AG10803 (cell line): ENCODE data around the gene CNTN4.

Experiments used
- DNase-seq: peaks from one replicate; pipeline ENCODE4 v3.0.0; 2010; ENCODE audit warnings: low read depth
- H3K4me3 ChIP-seq: 2 replicates; pipeline ENCODE4 v1.5.1; 2011; ENCODE audit warnings: mild to moderate bottlenecking, low read length, control low read depth
- TF ChIP-seq, protein P1 (sequence below): conservative IDR thresholded peaks from 2 replicates; pipeline ENCODE4 v1.5.1; 2011; ENCODE audit warnings: mild to moderate bottlenecking, low read length, control low read depth, inconsistent platforms

CNTN4 gene

DNA sequence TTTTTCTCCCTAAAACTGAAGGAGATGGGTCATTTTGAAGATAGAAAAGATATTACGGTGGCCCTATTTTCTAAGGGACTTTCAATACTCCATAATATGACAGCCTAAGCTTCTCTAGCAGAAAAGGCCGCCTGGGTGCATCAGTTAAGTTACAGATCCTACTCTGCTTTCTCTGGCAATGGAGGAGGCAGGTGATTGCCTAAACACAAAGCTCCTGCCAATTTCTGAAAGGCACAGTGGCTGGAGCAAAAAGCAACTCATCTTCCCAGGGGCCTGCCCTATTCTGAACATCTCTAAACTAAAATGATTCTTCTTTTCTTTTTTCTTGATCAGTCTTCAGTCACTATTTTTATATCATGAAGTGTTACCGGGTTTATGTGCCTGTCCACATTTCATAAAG lies 276.7 kb downstream of the CNTN4 start:
- no peak overlapping the region for H3K4me3 ChIP-seq
- TF ChIP-seq, protein P1, sequence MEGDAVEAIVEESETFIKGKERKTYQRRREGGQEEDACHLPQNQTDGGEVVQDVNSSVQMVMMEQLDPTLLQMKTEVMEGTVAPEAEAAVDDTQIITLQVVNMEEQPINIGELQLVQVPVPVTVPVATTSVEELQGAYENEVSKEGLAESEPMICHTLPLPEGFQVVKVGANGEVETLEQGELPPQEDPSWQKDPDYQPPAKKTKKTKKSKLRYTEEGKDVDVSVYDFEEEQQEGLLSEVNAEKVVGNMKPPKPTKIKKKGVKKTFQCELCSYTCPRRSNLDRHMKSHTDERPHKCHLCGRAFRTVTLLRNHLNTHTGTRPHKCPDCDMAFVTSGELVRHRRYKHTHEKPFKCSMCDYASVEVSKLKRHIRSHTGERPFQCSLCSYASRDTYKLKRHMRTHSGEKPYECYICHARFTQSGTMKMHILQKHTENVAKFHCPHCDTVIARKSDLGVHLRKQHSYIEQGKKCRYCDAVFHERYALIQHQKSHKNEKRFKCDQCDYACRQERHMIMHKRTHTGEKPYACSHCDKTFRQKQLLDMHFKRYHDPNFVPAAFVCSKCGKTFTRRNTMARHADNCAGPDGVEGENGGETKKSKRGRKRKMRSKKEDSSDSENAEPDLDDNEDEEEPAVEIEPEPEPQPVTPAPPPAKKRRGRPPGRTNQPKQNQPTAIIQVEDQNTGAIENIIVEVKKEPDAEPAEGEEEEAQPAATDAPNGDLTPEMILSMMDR: no peak
- DNase-seq: no peak

DNA sequence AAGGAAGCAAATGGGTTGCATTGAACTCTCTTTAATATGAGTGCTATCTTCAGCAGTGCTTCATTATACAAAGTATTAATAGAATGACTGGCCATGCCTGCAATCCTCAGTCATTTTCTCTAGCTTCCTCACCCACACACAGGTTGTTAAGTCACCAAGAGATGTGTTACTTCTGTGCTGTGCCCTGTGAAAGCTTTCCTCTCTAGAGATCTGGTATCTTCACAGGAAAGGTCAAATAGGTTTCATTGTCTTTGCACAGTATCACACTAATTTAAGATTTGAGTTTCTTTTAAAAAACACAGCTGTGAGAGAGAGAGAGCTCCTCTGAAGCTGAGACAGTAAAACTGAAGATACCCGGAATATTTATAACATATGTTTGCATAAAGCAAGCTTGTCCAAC lies 278.6 kb downstream of the CNTN4 start:
- TF ChIP-seq, protein P1: no peak
- no peak for DNase-seq
- H3K4me3 ChIP-seq: no peak overlapping the region

DNA sequence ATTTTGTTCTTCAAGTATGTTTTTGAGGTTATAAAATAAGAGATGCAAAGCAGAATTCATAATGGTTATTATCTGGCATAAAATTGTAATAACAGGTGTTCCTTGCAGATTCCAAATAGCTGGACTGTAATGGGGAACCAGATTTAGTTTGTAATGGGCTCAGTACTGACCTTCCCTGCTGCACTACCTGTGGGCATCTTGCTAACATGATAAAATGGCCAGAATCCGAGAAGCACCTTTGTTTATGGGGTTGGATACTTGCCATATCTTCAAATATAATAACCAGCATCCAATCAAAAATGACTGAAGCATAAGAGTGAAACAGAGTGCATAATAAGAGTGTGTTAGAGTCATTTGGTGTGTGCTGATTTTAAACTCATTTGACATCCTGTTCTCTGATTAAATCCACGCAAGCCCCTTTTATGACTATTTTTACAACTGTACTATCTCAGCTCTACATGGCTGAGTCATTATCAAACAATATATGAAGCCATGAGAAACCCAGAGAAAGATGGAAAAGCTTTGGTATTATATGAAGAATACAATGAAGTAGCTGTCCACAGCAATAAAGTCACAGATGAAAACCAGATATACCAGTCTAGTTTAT lies 292.4 kb downstream of the CNTN4 start:
- DNase-seq: no peak
- TF ChIP-seq, protein P1: no peak
- no peak overlapping the region for H3K4me3 ChIP-seq

DNA sequence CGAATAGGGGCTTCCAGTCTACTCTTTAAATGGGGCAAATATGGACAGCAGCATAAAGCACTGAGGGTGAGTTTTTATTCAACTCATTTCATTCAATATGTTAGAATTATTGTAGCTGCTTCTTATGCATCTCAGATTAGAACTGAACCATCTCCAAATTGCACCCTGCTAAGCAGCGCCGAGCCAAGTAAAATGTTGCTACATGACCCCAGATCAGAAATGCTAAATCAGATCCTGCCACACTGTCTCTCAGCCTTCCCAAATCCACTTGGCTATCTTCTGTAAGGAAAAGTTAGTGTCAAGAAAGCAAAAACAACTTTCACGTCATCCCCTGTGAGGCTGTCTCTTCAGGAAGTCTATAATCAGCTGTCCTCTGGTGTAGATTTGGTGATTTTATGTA lies 293.2 kb downstream of the CNTN4 start:
- no peak overlapping the region for H3K4me3 ChIP-seq
- TF ChIP-seq, protein P1: no peak

DNA sequence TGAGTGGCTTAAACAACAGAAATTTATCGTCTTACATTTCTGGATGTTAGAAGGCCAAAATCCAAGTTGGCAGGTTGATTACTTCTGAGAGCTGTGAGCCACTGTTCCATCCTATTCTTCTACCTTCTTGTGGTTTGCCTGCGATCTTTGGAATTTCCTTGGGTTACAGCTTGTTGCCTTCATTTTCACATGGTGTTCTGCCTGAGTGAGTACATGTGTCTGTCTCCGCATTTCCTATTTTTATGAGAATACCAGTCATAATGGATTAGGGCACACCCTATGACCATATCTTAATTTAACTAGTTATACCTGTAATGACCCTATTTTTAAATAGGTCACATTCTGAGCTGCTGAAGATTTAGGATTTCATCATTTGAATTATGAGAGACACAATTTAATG lies 294.3 kb downstream of the CNTN4 start:
- no peak overlapping the region for H3K4me3 ChIP-seq
- TF ChIP-seq, protein P1: no peak
- no peak for DNase-seq

More for the DNA sequence above, 293.2 kb downstream of the CNTN4 start:
- DNase-seq: no peak

DNA sequence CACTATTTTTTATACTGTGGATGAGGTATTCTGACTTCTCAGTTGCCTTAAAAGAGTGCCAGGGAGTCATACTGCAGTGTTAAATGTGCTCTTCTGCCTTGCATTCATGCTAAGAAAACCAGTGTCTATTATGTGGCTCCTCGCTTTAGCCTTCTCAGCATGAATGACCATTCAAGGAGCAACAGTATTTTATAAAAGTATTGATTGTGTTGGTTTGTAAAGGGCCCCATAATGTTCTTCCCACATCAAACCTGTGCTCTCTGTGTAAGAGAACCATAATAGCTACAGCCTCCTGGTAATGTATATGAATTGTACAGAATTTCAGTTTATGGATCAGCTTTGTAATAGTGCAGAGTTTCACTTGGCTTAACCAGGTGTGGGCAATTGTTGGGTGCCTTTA lies 316.4 kb downstream of the CNTN4 start:
- no peak for DNase-seq
- no peak overlapping the region for H3K4me3 ChIP-seq
- TF ChIP-seq, protein P1: no peak

DNA sequence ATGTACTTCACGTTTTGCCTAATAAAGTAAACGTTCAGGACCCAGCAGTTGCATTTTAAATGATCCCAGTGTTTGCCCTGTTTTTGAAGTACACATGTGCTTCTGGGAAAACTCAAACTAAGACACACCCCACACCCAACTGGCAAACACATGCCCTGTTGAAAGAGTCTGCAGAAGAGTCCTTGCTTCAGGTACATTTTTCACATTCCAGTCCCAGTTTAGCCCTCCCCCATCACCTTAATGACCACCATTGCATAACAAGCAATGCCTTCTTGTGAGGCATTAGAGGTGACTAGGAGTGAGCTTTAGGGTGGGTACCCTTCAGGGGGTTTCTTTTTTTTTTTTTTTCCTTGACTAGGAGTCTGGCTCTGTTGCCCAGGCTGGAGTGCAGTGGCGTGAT lies 322.3 kb downstream of the CNTN4 start:
- no peak for DNase-seq
- H3K4me3 ChIP-seq: no peak overlapping the region
- TF ChIP-seq, protein P1: no peak
